PC-9 (cell line): ENCODE results near the gene TENT4A. TPM values are rescaled to one million over a fixed set of nuclear protein-coding genes. Genes with fewer than 3 reads are reported as not detected.

Experiments used
- BruUV-seq: library from RNA; stranded (reverse); fragments of 400-500 nt; replicated peaks from 2 replicates; lab custom pipeline; 2021; lab: Mats Ljungman, UMichigan
- CTCF ChIA-PET: fragments of 300-600 bp; sonication (Branson Sonifier 250); formaldehyde crosslinking; loops from one replicate; lab custom pipeline; 2022; ENCODE audit warnings: antibody characterized with exemption; lab: Charles Lee
- POLR2A ChIA-PET: fragments of 300-600 bp; sonication (Branson Sonifier 250); formaldehyde crosslinking; loops from one replicate; lab custom pipeline; 2022; ENCODE audit warnings: antibody characterized with exemption; ENCODE audit not compliant: unreplicated experiment; lab: Charles Lee
- DNase-seq, 2 experiments: peaks; one replicate each; pipeline versions ENCODE4 v3.0.0 to v3.0.0-alpha.2; 2015 to 2022; ENCODE audit warnings: mixed read lengths in 1 of 2
- H2AFZ ChIP-seq: fragments of 200-600 bp; sonication (generic); 2 replicates; pipeline ENCODE4 v1.8.1; 2017; ENCODE audit warnings: antibody characterized with exemption
- H3F3A ChIP-seq: fragments of 200-600 bp; sonication (generic); 2 replicates; pipeline ENCODE4 v1.8.1; 2017; ENCODE audit warnings: antibody characterized with exemption, mild to moderate bottlenecking, low read depth; ENCODE audit not compliant: insufficient read depth
- H3K27ac ChIP-seq: fragments of 200-600 bp; sonication (generic); 2 replicates; pipeline ENCODE4 v1.6.1; 2016; ENCODE audit warnings: mixed run types
- H3K27me3 ChIP-seq: fragments of 200-600 bp; sonication (generic); 2 replicates; pipeline ENCODE4 v1.6.1; 2016; ENCODE audit warnings: low read depth, mixed run types; ENCODE audit not compliant: insufficient read depth
- H3K36me3 ChIP-seq: fragments of 200-600 bp; sonication (generic); 2 replicates; pipeline ENCODE4 v1.6.1; 2016; ENCODE audit warnings: low read depth, mixed run types
- H3K4me1 ChIP-seq: fragments of 200-600 bp; sonication (generic); replicated peaks from 2 replicates; pipeline ENCODE4 v1.6.1; 2016; ENCODE audit warnings: mixed run types; ENCODE audit not compliant: insufficient read depth
- H3K4me2 ChIP-seq: fragments of 200-600 bp; sonication (generic); 2 replicates; pipeline ENCODE4 v1.6.1; 2017; ENCODE audit warnings: mixed run types
- H3K4me3 ChIP-seq: fragments of 200-600 bp; sonication (generic); 2 replicates; pipeline ENCODE4 v1.6.1; 2016; ENCODE audit warnings: mixed run types
- H3K79me2 ChIP-seq: fragments of 200-600 bp; sonication (generic); 2 replicates; pipeline ENCODE4 v1.6.1; 2017; ENCODE audit warnings: low read depth, mixed run types
- H3K9me2 ChIP-seq: fragments of 200-600 bp; sonication (generic); 2 replicates; pipeline ENCODE4 v1.8.1; 2017; ENCODE audit warnings: mild to moderate bottlenecking; ENCODE audit not compliant: insufficient read depth
- H3K9me3 ChIP-seq: fragments of 200-600 bp; sonication (generic); 2 replicates; pipeline ENCODE4 v1.8.1; 2016; ENCODE audit warnings: low read depth; ENCODE audit not compliant: insufficient read depth
- H4K20me1 ChIP-seq: fragments of 200-600 bp; sonication (generic); 2 replicates; pipeline ENCODE4 v1.8.1; 2017; ENCODE audit not compliant: insufficient read depth
- CTCF ChIP-seq: fragments of 200-600 bp; sonication (generic); conservative IDR thresholded peaks from 2 replicates; pipeline ENCODE4 v1.6.1; 2017; ENCODE audit warnings: mixed run types, antibody characterized with exemption, mild to moderate bottlenecking, moderate library complexity
- EZH2 ChIP-seq: fragments of 200-600 bp; sonication (generic); IDR thresholded peaks from 2 replicates; pipeline ENCODE4 v1.8.0; 2017; ENCODE audit warnings: antibody characterized with exemption, low read depth
- intact Hi-C: fragments of 100-400 bp; cut with micrococcal nuclease; formaldehyde crosslinking; loops from one replicate; pipeline ENCODE4 v1.10.0; 2022; ENCODE audit not compliant: unreplicated experiment
- total RNA-seq: library from RNA; stranded (reverse); gene quantifications from 2 replicates; pipeline ENCODE4 v1.2.3, GENCODE V29; 2021

Gene TENT4A
- total RNA-seq, 1 experiment from 2014 or later, result 84.8 TPM

GRCh38 chr5:6734243-6734700 is 21.0 kb downstream of the TENT4A start:
- ChIA-PET CTCF (no interaction called here), POLR2A (no interaction called here)
- H3K4me2 ChIP-seq, result no peak overlapping the region
- no peak overlapping the region for H3K4me3 ChIP-seq
- H3K4me1 ChIP-seq, result no peaks in the 10 kb centered on the region
- TF ChIP-seq EZH2, result no peak
- no peak for TF ChIP-seq CTCF
- H3K9me3 ChIP-seq, result no peaks in the 10 kb centered on the region
- peaks cover 17% of the 10 kb centered on the region; the same call in 1 of the 2 replicates for H3K36me3 ChIP-seq
- H2AFZ ChIP-seq, result no peak overlapping the region
- H3K27ac ChIP-seq, result no peak overlapping the region
- no peaks in the 10 kb centered on the region for H3K27me3 ChIP-seq
- peaks cover 84% of the 10 kb centered on the region for H4K20me1 ChIP-seq
- BruUV-seq, result no TSS peak
- intact Hi-C loops, result no loop called here
- no peaks in the 10 kb centered on the region for H3F3A ChIP-seq
- H3K9me2 ChIP-seq, result no peaks in the 10 kb centered on the region
- peaks cover 99% of the 10 kb centered on the region for H3K79me2 ChIP-seq
- no peak for DNase-seq

- Histone ChIP-seq H3K4me2 (no peak overlapping the region), H3K36me3 (peaks cover 17% of the 10 kb centered on the region; the same call in 1 of the 2 replicates), H3K9me3 (no peaks in the 10 kb centered on the region), H3K27ac (no peak overlapping the region), H3K27me3 (no peaks in the 10 kb centered on the region), H2AFZ (no peak overlapping the region), H3K4me3 (no peak overlapping the region), H3K9me2 (no peaks in the 10 kb centered on the region), H4K20me1 (peaks cover 83% of the 10 kb centered on the region), H3K4me1 (no peaks in the 10 kb centered on the region), H3K79me2 (peaks cover 97% of the 10 kb centered on the region), H3F3A (no peaks in the 10 kb centered on the region)
- no peak for DNase-seq
- no peak for TF ChIP-seq CTCF
- TF ChIP-seq EZH2, result no peak
- ChIA-PET CTCF (no interaction called here), POLR2A (no interaction called here)
- no TSS peak for BruUV-seq
- intact Hi-C loops, result no loop called here
These were observed 21.5 kb downstream of the TENT4A start for GRCh38 chr5:6734781-6735180.

DNA sequence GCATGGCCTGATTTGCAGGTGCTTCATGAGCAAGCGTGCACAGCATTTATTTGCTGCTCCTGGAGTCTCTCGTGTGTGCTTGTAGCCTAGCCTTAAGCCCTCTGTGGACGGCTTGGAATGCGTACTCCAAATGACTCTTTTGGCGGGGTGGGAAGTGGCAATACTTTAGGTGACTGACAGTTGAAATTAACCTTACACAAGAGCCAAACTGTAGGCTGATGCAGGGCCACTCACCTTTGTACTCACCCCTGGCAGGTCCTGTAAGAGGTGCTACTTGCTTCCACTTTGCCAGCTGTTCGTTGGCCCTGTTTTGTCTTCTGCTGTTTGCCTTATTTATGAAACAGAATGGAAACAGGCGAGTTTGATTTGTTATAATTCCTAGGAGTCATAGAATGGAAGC is 22.9 kb downstream of the TENT4A start:
- no peak overlapping the region for H2AFZ ChIP-seq
- intact Hi-C loops, result no loop called here
- no peak overlapping the region for H3K4me2 ChIP-seq
- no peaks in the 10 kb centered on the region for H3K9me2 ChIP-seq
- H3K4me1 ChIP-seq, result no peaks in the 10 kb centered on the region
- no TSS peak for BruUV-seq
- ChIA-PET CTCF (no interaction called here), POLR2A (interaction anchor here (0.7 kb wide), 1 partner anchor 284 kb away, joined by 5 read pairs; no protein-coding TSS in a partner anchor)
- DNase-seq, result no peak
- no peaks in the 10 kb centered on the region for H3F3A ChIP-seq
- peaks cover 17% of the 10 kb centered on the region; the same call in 1 of the 2 replicates for H3K36me3 ChIP-seq
- TF ChIP-seq CTCF, result no peak
- TF ChIP-seq EZH2, result no peak
- no peak overlapping the region for H3K27ac ChIP-seq
- H3K4me3 ChIP-seq, result no peak overlapping the region
- no peaks in the 10 kb centered on the region for H3K9me3 ChIP-seq
- H3K27me3 ChIP-seq, result no peaks in the 10 kb centered on the region
- peaks cover 78% of the 10 kb centered on the region for H4K20me1 ChIP-seq
- peaks cover 92% of the 10 kb centered on the region for H3K79me2 ChIP-seq
